ENCODE results near the gene CCDC122.

CCDC122 gene

DNA sequence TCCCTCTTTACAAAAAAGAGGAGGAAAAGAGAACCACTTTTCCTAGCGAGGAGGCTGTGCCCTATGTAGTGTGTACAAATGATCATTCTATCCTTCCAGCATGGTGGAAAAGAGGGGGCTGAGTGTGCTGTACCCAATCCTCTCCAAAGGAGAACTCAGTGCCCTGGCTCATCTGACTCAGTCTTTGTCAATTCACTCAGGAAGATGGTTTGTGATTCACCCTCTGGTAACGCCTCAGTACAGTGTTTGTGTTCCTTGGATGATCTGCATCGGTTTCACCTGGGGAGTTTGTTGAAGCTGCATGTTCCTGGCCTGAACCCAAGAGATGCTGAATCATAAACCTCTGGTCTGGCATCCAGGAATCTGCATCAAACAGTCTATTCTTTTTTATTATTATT is 74.5 kb downstream of the CCDC122 start:
- peak overlapping the region; percentile 25 for H3K4me3 ChIP-seq (ENCODE audit: low read length)
- TF ChIP-seq, protein P1, sequence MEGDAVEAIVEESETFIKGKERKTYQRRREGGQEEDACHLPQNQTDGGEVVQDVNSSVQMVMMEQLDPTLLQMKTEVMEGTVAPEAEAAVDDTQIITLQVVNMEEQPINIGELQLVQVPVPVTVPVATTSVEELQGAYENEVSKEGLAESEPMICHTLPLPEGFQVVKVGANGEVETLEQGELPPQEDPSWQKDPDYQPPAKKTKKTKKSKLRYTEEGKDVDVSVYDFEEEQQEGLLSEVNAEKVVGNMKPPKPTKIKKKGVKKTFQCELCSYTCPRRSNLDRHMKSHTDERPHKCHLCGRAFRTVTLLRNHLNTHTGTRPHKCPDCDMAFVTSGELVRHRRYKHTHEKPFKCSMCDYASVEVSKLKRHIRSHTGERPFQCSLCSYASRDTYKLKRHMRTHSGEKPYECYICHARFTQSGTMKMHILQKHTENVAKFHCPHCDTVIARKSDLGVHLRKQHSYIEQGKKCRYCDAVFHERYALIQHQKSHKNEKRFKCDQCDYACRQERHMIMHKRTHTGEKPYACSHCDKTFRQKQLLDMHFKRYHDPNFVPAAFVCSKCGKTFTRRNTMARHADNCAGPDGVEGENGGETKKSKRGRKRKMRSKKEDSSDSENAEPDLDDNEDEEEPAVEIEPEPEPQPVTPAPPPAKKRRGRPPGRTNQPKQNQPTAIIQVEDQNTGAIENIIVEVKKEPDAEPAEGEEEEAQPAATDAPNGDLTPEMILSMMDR (conservative IDR thresholded peaks at IDR 0.05; ENCODE audit: low read length) = no peak
- DNase-seq (ENCODE audit: low read depth) = peak; percentile 79

DNA sequence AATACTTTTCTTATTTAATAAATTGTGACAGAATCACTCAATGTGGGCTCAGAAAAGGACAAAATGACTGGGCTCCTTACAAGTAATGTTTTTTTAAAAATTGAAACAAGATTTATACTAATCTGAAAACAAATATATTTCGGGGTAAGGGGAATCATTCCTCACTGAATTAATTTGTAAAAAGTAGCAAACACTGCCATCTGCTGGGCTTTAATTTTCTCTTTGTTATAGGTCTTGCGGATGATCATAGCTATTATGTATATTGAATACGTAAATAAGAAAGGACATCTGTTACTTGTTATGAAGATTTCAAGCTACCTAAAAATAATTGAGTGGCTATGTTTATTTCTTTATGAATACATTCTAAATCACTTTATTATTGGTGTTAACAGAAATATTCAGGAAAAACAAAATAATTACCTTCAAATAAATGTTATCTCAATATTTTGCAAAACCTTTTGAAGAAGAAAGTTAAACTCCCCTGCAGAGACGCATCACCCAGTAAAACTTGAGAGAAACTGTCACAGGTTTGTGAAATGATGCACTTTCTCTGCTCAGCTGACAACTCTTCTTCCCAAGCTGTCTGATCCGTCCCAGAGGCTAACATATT is 75.0 kb downstream of the CCDC122 start:
- H3K4me3 ChIP-seq (ENCODE audit: low read length) = peak overlapping the region; percentile 25
- TF ChIP-seq, protein P1 (conservative IDR thresholded peaks at IDR 0.05; ENCODE audit: low read length) = peak; percentile 56
- peak; percentile 58 for DNase-seq (ENCODE audit: low read depth)

DNA sequence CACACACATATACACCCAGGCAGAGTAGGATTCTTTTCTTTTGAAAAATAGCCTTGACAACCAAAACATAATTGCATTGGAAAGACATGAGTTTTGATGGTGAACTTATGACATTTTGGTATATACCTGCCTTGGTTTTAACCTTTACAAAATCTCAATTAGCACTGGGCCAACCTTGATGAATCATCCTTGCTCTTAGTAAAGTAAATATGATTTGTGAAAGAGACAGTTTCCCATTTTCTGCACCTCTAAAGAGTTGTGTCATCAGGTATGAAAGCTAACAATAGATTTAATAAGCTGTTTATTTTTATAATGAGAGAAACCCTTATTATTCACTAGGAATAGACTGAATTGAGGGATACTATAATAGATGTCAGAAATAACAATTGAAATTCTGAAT is 77.0 kb downstream of the CCDC122 start:
- TF ChIP-seq, protein P1 (conservative IDR thresholded peaks at IDR 0.05; ENCODE audit: low read length) = no peak
- H3K4me3 ChIP-seq (ENCODE audit: low read length) = no peak overlapping the region
- DNase-seq (ENCODE audit: low read depth) = no peak

DNA sequence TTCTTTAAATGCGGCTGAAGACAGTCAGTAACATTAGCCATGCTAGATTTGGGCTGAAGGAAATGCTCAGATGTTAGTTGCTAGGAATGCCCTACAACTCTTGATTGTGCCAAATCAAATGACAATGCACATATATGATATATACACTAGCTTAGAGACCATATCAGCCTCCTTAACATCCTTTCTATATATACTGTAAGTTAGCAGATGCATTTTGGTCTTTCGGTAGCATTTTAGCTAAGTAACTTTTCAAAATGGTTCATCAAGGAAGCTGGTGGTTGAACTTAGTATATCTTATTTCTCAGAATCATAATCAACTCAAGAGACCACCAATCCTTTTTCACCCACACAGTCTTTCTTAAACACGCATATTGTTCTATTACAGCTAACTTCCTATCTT is 78.7 kb downstream of the CCDC122 start:
- no peak for DNase-seq (ENCODE audit: low read depth)
- TF ChIP-seq, protein P1 (conservative IDR thresholded peaks at IDR 0.05; ENCODE audit: low read length) = no peak
- no peak overlapping the region for H3K4me3 ChIP-seq (ENCODE audit: low read length)

DNA sequence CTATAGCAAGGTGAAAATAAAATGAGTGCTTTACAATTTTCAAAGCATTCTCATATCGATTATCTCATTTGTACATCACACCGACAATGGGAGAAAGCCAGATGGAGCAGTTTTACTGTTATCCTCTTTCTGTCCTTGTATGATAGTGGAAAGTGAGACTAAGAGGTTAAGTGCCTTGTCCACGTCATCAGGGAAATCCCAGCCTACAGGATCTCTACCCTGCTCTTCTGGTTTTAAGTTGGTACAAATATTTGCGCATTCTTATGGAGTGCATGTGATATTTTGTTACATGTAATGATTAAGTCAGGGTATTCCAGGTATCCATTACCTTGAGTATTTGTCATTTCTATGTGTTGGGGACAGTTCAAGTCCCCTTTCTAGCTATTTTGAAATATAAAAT is 80.3 kb downstream of the CCDC122 start:
- no peak for DNase-seq (ENCODE audit: low read depth)
- TF ChIP-seq, protein P1 (conservative IDR thresholded peaks at IDR 0.05; ENCODE audit: low read length) = no peak
- no peak overlapping the region for H3K4me3 ChIP-seq (ENCODE audit: low read length)

DNA sequence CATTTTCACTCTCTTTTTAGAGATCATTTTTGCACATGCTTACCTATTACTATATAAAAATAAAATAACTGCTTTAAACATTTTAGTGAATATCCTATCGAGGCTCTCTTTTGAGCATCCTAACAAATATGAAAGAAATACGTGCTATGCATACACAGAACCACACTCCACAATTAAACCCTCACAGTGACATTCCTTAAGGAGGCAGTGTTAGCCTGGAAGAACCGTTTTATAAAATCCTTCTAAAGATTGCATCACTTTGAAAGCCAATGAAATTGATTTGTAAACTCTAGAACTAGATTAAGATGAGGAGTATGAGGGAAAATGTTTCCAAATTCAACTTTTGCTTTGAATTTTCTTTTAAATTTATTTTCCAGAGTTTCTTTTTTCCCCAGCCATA is 81.7 kb downstream of the CCDC122 start:
- peak; percentile 46 for DNase-seq (ENCODE audit: low read depth)
- TF ChIP-seq, protein P1 (conservative IDR thresholded peaks at IDR 0.05; ENCODE audit: low read length) = peak; percentile 43
- H3K4me3 ChIP-seq (ENCODE audit: low read length) = no peak overlapping the region

DNA sequence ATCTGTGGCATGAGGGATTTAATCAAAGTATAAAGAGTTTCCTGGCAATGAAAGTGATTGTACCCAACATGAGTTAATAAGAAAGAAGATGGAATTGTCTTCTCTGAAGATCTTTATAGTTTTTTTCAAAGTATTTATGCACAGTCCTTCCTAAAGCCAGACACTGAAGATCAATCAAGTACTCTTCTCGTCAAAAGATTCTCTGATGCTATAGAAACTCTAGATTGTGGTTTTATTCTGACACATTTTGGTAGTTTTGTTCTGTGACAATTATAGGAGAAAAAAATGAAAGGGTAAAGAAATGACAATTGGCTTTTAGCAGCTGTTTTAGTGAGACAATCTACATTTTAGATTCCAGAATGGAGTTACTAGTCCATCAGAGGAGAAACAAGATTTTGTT is 82.4 kb downstream of the CCDC122 start:
- TF ChIP-seq, protein P1 (conservative IDR thresholded peaks at IDR 0.05; ENCODE audit: low read length) = no peak
- no peak overlapping the region for H3K4me3 ChIP-seq (ENCODE audit: low read length)
- DNase-seq (ENCODE audit: low read depth) = no peak
